ENCODE measurements around the gene PNMA3. TPM values are rescaled to one million over a fixed set of nuclear protein-coding genes. Genes with fewer than 3 reads are reported as not detected.
A peak's percentile ranks its signal among the peaks of the same experiment; 100 is the strongest.
"Not testable (repeated sequence)": the region's sequence is repeated elsewhere in the genome, so short reads cannot be mapped to it uniquely, and the experiment has no call there.

PNMA3 gene
- total RNA-seq: 9.8 and 10.0 TPM in 2 replicates
- long read RNA-seq, partial matches to known transcripts: 1 of 4 reads
- long read RNA-seq, other reads (novel, unspliced or antisense): 0 of 4 reads

GRCh38 chrX:153055871-153056749, at the start of gene PNMA3:
PNMA3 (plus strand) TSS chrX:153056470; CDS start chrX:153057056, 586 bp downstream.
- no peak within 1 kb of the TSS for H3K27ac Mint-ChIP-seq (ENCODE audit: unreplicated experiment)
- no peaks in the 10 kb centered on the region for H3K9me3 Mint-ChIP-seq
- peak within 1 kb of the TSS; percentile 23 for H3K4me3 Mint-ChIP-seq
- no peak for TF ChIP-seq CTCF (conservative IDR thresholded peaks at IDR 0.05)
- H3K4me1 Mint-ChIP-seq: peaks cover 4% of the 10 kb centered on the region
- no peaks in the 10 kb centered on the region for H3K36me3 Mint-ChIP-seq (ENCODE audit: low read depth)
- peak; percentile 25 for DNase-seq (ENCODE audit: low read depth, low spot score)
- H3K27me3 Mint-ChIP-seq (ENCODE audit: low read depth): peaks cover 11% of the 10 kb centered on the region

- H3K27me3 Mint-ChIP-seq (ENCODE audit: low read depth): peaks cover 64% of the 10 kb centered on the region
- H3K27ac Mint-ChIP-seq (ENCODE audit: unreplicated experiment); H3K4me1 Mint-ChIP-seq; H3K4me3 Mint-ChIP-seq; DNase-seq (ENCODE audit: low read depth, low spot score); H3K36me3 Mint-ChIP-seq (ENCODE audit: low read depth): not testable (repeated sequence)
- H3K9me3 Mint-ChIP-seq: peaks cover 11% of the 10 kb centered on the region
These were observed 39.1 kb upstream of the PNMA3 start for GRCh38 chrX:153017174-153017573.

- no peak for TF ChIP-seq CTCF (conservative IDR thresholded peaks at IDR 0.05)
- peaks cover 55% of the 10 kb centered on the region for H3K27me3 Mint-ChIP-seq (ENCODE audit: low read depth)
- no peak overlapping the region for H3K4me3 Mint-ChIP-seq
- no peak for DNase-seq (ENCODE audit: low read depth, low spot score)
- no peak overlapping the region for H3K27ac Mint-ChIP-seq (ENCODE audit: unreplicated experiment)
- H3K9me3 Mint-ChIP-seq: peaks cover 11% of the 10 kb centered on the region
- H3K36me3 Mint-ChIP-seq (ENCODE audit: low read depth): no peaks in the 10 kb centered on the region
- no peaks in the 10 kb centered on the region for H3K4me1 Mint-ChIP-seq
These were observed 37.1 kb upstream of the PNMA3 start for GRCh38 chrX:153019166-153019565.

- H3K4me3 Mint-ChIP-seq; H3K4me1 Mint-ChIP-seq; DNase-seq (ENCODE audit: low read depth, low spot score); H3K27ac Mint-ChIP-seq (ENCODE audit: unreplicated experiment); H3K9me3 Mint-ChIP-seq; H3K27me3 Mint-ChIP-seq (ENCODE audit: low read depth); H3K36me3 Mint-ChIP-seq (ENCODE audit: low read depth): not testable (repeated sequence)
These were observed 29.8 kb upstream of the PNMA3 start for GRCh38 chrX:153026501-153026900.

- not testable (repeated sequence) for H3K27ac Mint-ChIP-seq (ENCODE audit: unreplicated experiment); H3K36me3 Mint-ChIP-seq (ENCODE audit: low read depth); H3K9me3 Mint-ChIP-seq; DNase-seq (ENCODE audit: low read depth, low spot score); H3K4me3 Mint-ChIP-seq; H3K27me3 Mint-ChIP-seq (ENCODE audit: low read depth); H3K4me1 Mint-ChIP-seq
These were observed 27.8 kb upstream of the PNMA3 start for GRCh38 chrX:153028487-153028886.

- no peaks in the 10 kb centered on the region for H3K4me1 Mint-ChIP-seq
- TF ChIP-seq CTCF (conservative IDR thresholded peaks at IDR 0.05): no peak
- no peak overlapping the region for H3K27ac Mint-ChIP-seq (ENCODE audit: unreplicated experiment)
- H3K9me3 Mint-ChIP-seq: peaks cover 8% of the 10 kb centered on the region
- DNase-seq (ENCODE audit: low read depth, low spot score): no peak
- no peaks in the 10 kb centered on the region for H3K27me3 Mint-ChIP-seq (ENCODE audit: low read depth)
- H3K4me3 Mint-ChIP-seq: no peak overlapping the region
- H3K36me3 Mint-ChIP-seq (ENCODE audit: low read depth): no peaks in the 10 kb centered on the region
These were observed 27.1 kb upstream of the PNMA3 start for GRCh38 chrX:153029162-153029561.

- Mint-ChIP-seq H3K27ac (ENCODE audit: unreplicated experiment) (no peak overlapping the region), H3K4me1 (no peaks in the 10 kb centered on the region), H3K4me3 (no peak overlapping the region), H3K9me3 (peaks cover 8% of the 10 kb centered on the region), H3K36me3 (ENCODE audit: low read depth) (no peaks in the 10 kb centered on the region), H3K27me3 (ENCODE audit: low read depth) (no peaks in the 10 kb centered on the region)
- no peak for DNase-seq (ENCODE audit: low read depth, low spot score)
- no peak for TF ChIP-seq CTCF (conservative IDR thresholded peaks at IDR 0.05)
These were observed 26.4 kb upstream of the PNMA3 start for GRCh38 chrX:153029875-153030274.
